Small intestine (tissue), 7 donors: ENCODE results near the gene ANKS6. TPM values are rescaled to one million over a fixed set of nuclear protein-coding genes. Genes with fewer than 3 reads are reported as not detected.

Experiments
- DNase-seq, 2 donors: peaks; one replicate each; pipeline versions ENCODE4 v3.0.0 to v3.0.0-alpha.2; 2013
- FAIRE-seq: peaks from 2 replicates; lab custom pipeline; 2012; peaks lifted over from hg19 to GRCh38; lab: Jason Lieb, UNC
- H3K27ac ChIP-seq, 3 donors: one replicate each; pipeline ENCODE4 v1.5.1; 2013; ENCODE audit warnings: low read length in 2 of 3, mild to moderate bottlenecking in 2 of 3, control low read depth in 1 of 3, inconsistent platforms in 1 of 3, low read depth in 1 of 3, moderate library complexity in 1 of 3
- H3K27me3 ChIP-seq, 3 donors: one replicate each; pipeline ENCODE4 v1.6.1; 2013; ENCODE audit warnings: low read length in 3 of 3, inconsistent platforms in 1 of 3; ENCODE audit not compliant: control insufficient read depth in 3 of 3, insufficient read depth in 3 of 3
- H3K36me3 ChIP-seq, 3 donors: one replicate each; pipeline ENCODE4 v1.6.1; 2013; ENCODE audit warnings: low read length in 3 of 3, inconsistent platforms in 1 of 3, low read depth in 1 of 3, mild to moderate bottlenecking in 1 of 3, moderate library complexity in 1 of 3; ENCODE audit not compliant: control insufficient read depth in 3 of 3, insufficient read depth in 2 of 3
- H3K4me1 ChIP-seq, 3 donors: one replicate each; pipeline ENCODE4 v1.6.1; 2013; ENCODE audit warnings: low read length in 2 of 3, inconsistent platforms in 1 of 3, low read depth in 1 of 3, mild to moderate bottlenecking in 1 of 3, moderate library complexity in 1 of 3; ENCODE audit not compliant: control insufficient read depth in 3 of 3, insufficient read depth in 2 of 3
- H3K4me3 ChIP-seq, 3 donors: one replicate each; pipeline ENCODE4 v1.5.1; 2013; ENCODE audit warnings: low read length in 3 of 3, control low read depth in 1 of 3, inconsistent platforms in 1 of 3, low read depth in 1 of 3, mild to moderate bottlenecking in 1 of 3, moderate library complexity in 1 of 3
- H3K9me3 ChIP-seq, 2 donors: one replicate each; pipeline ENCODE4 v1.6.1; 2013; ENCODE audit warnings: low read depth in 1 of 2, low read length in 1 of 2; ENCODE audit not compliant: control insufficient read depth in 2 of 2, insufficient read depth in 1 of 2
- WGBS, 3 donors: extraction: QIAGEN DNeasy Blood & Tissue Kit; methylation state at CpG; one replicate each; pipeline ENCODE4 v1.1.7; 2013; 5-methylcytosine and 5-hydroxymethylcytosine counted together
- polyA plus RNA-seq, 4 donors: library from polyadenylated mRNA; stranded (reverse) in 3 of 4; unstranded in 1 of 4; fragments of 200-250 nt in 3 of 4; fragments of 120-200 nt in 1 of 4; gene quantifications; one replicate each; pipeline versions ENCODE4 v1.2.1 to v1.2.3, GENCODE V29; 2013
- donor health status: healthy with polysubstance abuse.
- donor health status: control.
- donor health status: control.
- donor health status: Bipolar disorder and iron deficiency.
- donor health status: healthy.

Gene ANKS6
- polyA plus RNA-seq, 4 donors, result 17.3 to 33.3 (median 19.3) TPM

- no peak overlapping the region for H3K27ac ChIP-seq
- no peaks in the 10 kb centered on the region for H3K27me3 ChIP-seq
- peaks cover 6 to 59% (median 9%) of the 10 kb centered on the region in 3 donors for H3K36me3 ChIP-seq
- WGBS, 3 donors, result 94 to 98% (median 95%) methylated on average over 9 of the region's 9 CpGs
- FAIRE-seq, result no peak
- no peak overlapping the region for H3K4me3 ChIP-seq
- DNase-seq, result no peak
- H3K9me3 ChIP-seq, result peaks cover 0 to 7% of the 10 kb centered on the region in 2 donors
- H3K4me1 ChIP-seq, result peaks cover 0 to 6% (median 0%) of the 10 kb centered on the region in 3 donors
Measured at GRCh38 chr9:98768344-98768743, 28.0 kb downstream of the ANKS6 start.

GRCh38 chr9:98767915-98768314 lies 28.4 kb downstream of the ANKS6 start:
- Histone ChIP-seq H3K27me3 (no peaks in the 10 kb centered on the region), H3K4me1 (peaks cover 0 to 6% (median 0%) of the 10 kb centered on the region in 3 donors), H3K9me3 (peaks cover 0 to 7% of the 10 kb centered on the region in 2 donors), H3K27ac (no peak overlapping the region), H3K36me3 (peaks cover 4 to 55% (median 9%) of the 10 kb centered on the region in 3 donors), H3K4me3 (no peak overlapping the region)
- FAIRE-seq, result no peak
- DNase-seq, result no peak
- 94 to 97% (median 95%) methylated on average over 7 of the region's 7 CpGs for WGBS, 3 donors

- Histone ChIP-seq H3K9me3 (peaks cover 0 to 7% of the 10 kb centered on the region in 2 donors), H3K4me1 (peaks cover 0 to 6% (median 0%) of the 10 kb centered on the region in 3 donors), H3K27me3 (no peaks in the 10 kb centered on the region), H3K36me3 (peaks cover 4 to 48% (median 7%) of the 10 kb centered on the region in 3 donors), H3K4me3 (no peak overlapping the region), H3K27ac (no peak overlapping the region)
- WGBS, 3 donors, result 93 to 95% (median 95%) methylated on average over 3 of the region's 3 CpGs
- FAIRE-seq, result no peak
- no peak for DNase-seq
Measured at GRCh38 chr9:98767196-98767595, 29.2 kb downstream of the ANKS6 start.

- peaks cover 0 to 6% (median 0%) of the 10 kb centered on the region in 3 donors for H3K4me1 ChIP-seq
- WGBS, 3 donors, result 94 to 98% (median 98%) methylated on average over 2 of the region's 2 CpGs
- no peaks in the 10 kb centered on the region for H3K27me3 ChIP-seq
- H3K9me3 ChIP-seq, result peaks cover 0 to 7% of the 10 kb centered on the region in 2 donors
- peaks cover 4 to 41% (median 7%) of the 10 kb centered on the region in 3 donors for H3K36me3 ChIP-seq
- FAIRE-seq, result no peak
- peak in 1 of 2 donors; percentile 59 for DNase-seq
- no peak overlapping the region for H3K4me3 ChIP-seq
- H3K27ac ChIP-seq, result no peak overlapping the region
Measured at GRCh38 chr9:98766586-98766985, 29.8 kb downstream of the ANKS6 start.

- FAIRE-seq (no peak), DNase-seq (no peak)
- Histone ChIP-seq H3K27ac (no peak overlapping the region), H3K36me3 (peaks cover 2 to 31% (median 3%) of the 10 kb centered on the region in 3 donors), H3K9me3 (peaks cover 0 to 7% of the 10 kb centered on the region in 2 donors), H3K4me1 (peaks cover 0 to 6% (median 0%) of the 10 kb centered on the region in 3 donors), H3K4me3 (no peak overlapping the region), H3K27me3 (no peaks in the 10 kb centered on the region)
- WGBS, 3 donors, result 89 to 100% (median 90%) methylated on average over 1 of the region's 1 CpG
Measured at GRCh38 chr9:98765256-98765655, 31.1 kb downstream of the ANKS6 start.

GRCh38 chr9:98763986-98764745 lies 32.2 kb downstream of the ANKS6 start:
- H3K9me3 ChIP-seq, result peaks cover 0 to 7% of the 10 kb centered on the region in 2 donors
- DNase-seq (no peak), FAIRE-seq (no peak)
- no peak overlapping the region for H3K27ac ChIP-seq
- 94 to 97% (median 94%) methylated on average over 3 of the region's 3 CpGs for WGBS, 3 donors
- peaks cover 0 to 6% (median 0%) of the 10 kb centered on the region in 3 donors for H3K4me1 ChIP-seq
- H3K4me3 ChIP-seq, result no peak overlapping the region
- no peaks in the 10 kb centered on the region for H3K27me3 ChIP-seq
- H3K36me3 ChIP-seq, result peaks cover 0 to 28% (median 2%) of the 10 kb centered on the region in 3 donors

GRCh38 chr9:98760231-98760630 lies 36.1 kb downstream of the ANKS6 start:
- DNase-seq, result no peak
- Histone ChIP-seq H3K27ac (no peak overlapping the region), H3K27me3 (no peaks in the 10 kb centered on the region), H3K9me3 (peaks cover 0 to 2% of the 10 kb centered on the region in 2 donors), H3K4me3 (no peak overlapping the region), H3K36me3 (peaks cover 2 to 10% (median 3%) of the 10 kb centered on the region in 3 donors), H3K4me1 (no peaks in the 10 kb centered on the region)
- FAIRE-seq, result no peak

- no peak overlapping the region for H3K27ac ChIP-seq
- no peaks in the 10 kb centered on the region for H3K27me3 ChIP-seq
- peaks cover 6 to 32% (median 9%) of the 10 kb centered on the region in 3 donors for H3K36me3 ChIP-seq
- no peak overlapping the region for H3K4me3 ChIP-seq
- DNase-seq, result no peak
- WGBS, 3 donors, result 93 to 96% (median 94%) methylated on average over 6 of the region's 6 CpGs
- H3K9me3 ChIP-seq, result no peaks in the 10 kb centered on the region
- no peak for FAIRE-seq
- no peaks in the 10 kb centered on the region for H3K4me1 ChIP-seq
Measured at GRCh38 chr9:98755006-98755618, 41.2 kb downstream of the ANKS6 start.
